ENCODE results near the gene UNC5C.
A peak's percentile ranks its signal among the peaks of the same experiment; 100 is the strongest.

UNC5C gene

DNA sequence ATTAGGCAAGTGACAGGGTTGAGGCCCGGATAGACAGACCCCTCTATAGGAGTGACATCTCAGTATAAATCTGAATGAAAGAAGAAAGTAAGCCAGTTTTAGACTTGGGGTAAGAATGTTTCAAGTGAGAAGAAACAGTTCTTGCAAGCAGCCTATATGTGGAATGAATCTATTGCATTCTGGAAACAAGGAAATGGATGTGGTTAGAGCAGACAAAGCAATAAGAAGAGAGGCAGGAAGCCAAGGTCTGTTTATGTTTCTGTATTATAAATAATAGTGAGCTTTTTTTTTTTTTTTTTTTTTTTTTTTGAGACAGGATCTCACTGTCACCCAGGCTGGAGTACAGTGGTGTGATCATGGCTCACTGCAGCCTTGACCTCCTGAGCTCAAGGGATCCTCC, 255.8 kb downstream of the UNC5C start:
- intact Hi-C loops (cut with DNase I): no loop called here
- DNase-seq: no peak

DNA sequence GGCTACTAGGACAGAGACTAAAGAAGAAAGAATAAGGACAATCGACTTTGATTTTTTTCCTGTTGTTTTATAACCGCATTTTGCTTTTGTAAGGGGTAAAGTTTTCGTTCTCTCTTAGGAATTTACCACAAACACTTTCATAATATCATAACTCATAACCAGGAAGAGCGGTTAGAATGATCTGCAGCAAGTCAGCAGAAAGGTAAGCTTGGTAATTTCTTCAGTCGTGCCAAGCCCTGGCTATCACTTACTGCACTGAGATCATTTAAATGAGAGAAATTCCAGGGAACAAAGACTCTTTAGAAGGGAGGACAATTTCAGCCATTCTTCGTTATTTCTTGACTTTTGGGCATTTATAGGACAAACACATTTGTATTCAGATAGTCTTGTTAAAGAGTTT, 258.1 kb downstream of the UNC5C start:
- DNase-seq: no peak
- intact Hi-C loops (cut with DNase I): no loop called here

DNA sequence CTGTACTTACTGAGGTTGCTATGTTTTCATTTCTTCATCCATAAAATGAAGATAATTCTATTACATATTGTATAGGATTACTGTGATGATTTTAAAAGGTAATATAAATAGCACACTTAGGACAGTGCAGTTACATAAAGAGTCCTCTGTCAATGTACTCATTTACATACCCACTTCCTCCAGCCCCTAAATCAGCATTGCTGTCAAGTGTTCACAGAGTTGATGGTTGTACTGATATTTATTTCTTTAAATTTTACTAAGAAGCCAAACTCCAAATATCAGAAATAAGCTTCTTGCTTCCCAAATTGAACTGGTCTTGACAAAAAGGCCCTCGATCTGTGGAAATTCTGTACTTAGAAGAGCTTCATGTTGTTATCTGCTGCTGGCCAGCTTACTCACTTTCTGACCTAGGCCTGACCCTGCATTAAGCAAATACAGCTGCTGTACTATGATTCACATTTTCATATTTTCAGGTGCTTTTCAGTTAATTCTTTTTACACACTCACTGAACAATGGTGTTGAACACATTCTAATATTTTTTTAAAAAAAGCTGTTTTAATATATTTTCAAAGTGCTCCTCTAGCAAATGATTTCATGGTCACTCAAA, 259.6 kb downstream of the UNC5C start:
- intact Hi-C loops (cut with DNase I): no loop called here
- no peak for DNase-seq

DNA sequence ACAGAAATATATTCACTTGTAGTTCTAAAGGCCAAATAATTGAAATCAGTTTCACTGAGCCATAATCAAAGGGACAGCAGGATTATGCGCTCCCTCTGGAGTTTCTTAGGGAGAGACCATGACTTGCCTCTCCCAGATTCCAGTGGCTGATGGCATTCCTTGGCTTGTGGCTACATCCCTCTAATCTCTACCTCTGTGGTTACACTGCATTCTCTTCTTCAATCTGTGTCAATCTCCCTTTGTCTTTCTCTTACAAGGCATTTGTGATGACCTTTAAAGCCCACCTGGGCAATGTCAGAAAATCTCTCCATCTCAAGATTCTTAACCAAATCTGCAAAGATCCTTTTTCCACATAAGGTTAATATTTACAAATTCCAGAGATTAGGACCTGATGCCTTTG, 260.2 kb downstream of the UNC5C start:
- DNase-seq: no peak
- intact Hi-C loops (cut with DNase I): no loop called here

DNA sequence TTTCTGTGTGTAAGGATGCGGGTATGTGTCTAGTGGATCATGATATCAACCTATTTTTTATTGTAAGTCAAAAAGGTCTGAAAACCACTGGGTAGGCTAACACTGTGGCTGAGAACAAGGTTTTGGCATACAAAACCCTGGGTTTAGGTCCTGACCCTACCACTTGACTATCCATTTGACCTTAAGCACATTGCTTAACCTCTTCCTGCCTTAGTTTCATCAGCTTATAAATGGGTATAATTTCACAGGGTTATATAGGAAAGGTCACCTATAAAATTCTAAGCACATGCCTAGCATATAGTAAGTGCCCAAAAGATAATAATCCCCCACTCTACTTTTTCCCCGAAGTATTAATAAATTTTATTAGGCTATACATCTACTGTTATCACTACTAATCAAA, 263.0 kb downstream of the UNC5C start:
- DNase-seq: no peak
- intact Hi-C loops (cut with DNase I): no loop called here

DNA sequence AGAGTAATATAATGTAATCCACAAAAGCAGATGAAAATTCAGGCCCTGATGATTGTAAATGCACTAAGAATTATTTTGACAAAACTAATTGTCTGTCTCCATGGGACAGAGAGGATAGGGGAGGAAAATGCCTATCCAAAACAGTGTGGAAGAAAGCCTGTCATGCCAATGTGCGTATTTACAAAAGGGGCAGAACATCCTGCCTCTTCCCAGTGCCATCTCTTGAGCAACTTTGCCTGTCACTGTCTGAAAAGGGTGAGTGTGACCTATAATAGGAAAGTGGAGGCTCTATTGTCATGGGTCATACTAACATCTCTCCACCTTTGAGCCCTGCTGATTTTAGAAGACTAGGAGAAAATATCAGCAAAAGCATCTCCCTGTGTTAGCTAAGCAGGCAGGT, 264.1 kb downstream of the UNC5C start:
- no peak for DNase-seq
- intact Hi-C loops (cut with DNase I): no loop called here

DNA sequence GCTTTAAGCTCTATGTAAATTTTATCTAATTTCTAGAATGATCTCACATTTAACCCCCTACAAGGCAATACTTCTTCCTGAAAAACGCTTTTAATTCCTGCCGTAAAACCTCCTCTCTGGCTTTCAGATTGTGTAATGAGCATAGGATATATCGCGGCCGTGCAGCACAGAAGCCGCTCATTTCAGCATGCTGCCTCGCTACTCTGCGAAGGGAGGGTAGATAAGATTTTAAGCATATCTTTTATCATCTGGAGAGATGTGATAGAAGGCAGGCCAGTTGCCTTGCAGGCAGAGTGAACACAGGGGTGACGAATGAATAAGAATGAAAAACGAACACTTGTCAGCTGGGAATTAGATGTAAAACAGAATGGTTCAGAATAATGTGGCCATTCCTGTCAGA, 265.5 kb downstream of the UNC5C start:
- peak in 1 of 10 donors; percentile 76 for DNase-seq
- intact Hi-C loops (cut with DNase I): no loop called here

DNA sequence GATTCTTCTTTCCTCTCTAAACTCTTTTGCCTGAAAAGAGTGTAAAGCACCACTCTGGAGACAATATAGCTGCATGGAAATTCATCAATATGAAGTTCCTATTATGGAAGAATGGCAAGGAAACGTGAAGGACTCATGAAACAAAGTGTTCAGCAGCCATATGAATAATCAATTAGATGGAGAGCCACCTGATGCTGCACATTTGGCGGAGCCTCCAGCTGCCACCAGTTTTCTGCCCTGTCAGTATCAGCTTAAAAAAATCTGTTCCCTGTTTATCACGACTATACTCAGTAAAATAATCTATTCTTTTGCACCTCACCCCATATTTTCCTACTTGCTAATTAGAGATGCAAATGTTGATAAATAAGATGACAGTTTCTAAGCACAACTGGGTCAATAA, 276.0 kb downstream of the UNC5C start:
- DNase-seq: no peak
- intact Hi-C loops (cut with DNase I): no loop called here

DNA sequence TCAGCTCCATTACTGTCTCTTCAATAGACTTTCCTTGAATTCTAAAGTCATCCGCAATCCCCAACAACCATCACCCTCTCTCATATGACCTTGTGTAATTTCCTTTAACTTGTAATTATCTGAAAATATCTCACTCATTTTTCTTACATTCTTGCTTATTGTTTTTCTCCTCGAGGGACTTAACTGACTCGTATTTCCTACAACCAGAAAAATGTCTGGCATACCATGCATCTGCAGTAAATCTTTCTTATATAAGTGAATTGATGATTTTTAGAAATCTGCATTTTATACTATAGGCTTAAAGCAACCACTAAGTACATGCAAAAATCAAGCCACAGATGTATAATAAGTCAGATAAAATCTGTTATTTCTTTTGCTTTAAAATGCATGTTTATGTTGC, 276.7 kb downstream of the UNC5C start:
- no peak for DNase-seq
- intact Hi-C loops (cut with DNase I): no loop called here

DNA sequence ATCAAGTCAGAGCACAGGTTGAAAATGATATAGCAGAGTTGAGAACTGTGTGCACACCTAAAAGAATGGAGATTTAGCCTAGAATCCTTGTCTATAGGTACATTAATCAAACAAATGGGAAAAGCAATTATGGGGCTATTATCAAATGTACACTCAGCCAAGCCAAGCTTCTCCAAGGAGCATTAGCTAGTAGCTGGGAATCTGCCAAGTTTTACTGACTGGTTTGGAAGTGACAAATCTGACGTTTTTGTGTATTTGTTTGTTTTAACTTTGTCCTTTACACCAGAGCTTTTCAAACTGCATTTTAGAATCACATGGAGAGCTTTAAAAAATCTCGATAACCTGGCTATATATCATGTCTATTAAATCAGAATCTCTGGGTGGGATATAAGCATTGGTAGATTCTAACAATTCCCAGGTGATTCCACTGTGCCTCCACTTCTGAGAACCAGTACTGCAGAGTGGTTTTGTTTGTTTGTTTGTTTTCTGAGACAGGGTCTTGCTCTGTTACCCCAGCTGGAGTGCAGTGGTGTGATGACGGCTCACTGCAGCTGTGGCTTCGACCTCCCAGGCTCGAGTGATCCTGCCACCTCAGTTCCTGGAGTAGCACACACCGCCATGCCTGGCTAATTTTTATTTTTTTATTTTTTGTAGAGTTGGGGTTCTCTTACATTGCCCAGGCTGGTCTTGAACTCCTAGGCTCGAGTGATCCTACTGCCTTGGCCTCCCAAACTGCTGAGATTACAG, 279.8 kb downstream of the UNC5C start:
- intact Hi-C loops (cut with DNase I): no loop called here
- DNase-seq: peak in 1 of 10 donors; percentile 30

DNA sequence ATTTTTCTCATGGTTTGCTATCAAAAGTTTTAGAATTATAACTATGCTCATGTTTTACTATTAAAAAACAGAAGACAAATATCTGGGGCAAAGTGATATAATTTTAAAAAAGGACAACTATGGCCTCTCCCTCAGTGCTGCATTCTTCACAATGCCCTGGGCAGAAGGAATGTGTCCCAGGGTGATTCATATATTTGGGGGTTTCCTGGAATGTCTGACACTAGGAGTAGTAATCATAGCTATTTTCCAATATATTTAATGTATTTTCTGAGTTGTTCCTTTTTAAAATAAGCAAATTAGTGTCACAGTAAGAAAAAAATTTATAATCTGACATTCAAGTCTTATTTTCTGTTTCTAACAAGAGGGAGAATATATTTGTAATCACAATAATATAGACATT, 281.7 kb downstream of the UNC5C start:
- intact Hi-C loops (cut with DNase I): no loop called here
- no peak for DNase-seq

DNA sequence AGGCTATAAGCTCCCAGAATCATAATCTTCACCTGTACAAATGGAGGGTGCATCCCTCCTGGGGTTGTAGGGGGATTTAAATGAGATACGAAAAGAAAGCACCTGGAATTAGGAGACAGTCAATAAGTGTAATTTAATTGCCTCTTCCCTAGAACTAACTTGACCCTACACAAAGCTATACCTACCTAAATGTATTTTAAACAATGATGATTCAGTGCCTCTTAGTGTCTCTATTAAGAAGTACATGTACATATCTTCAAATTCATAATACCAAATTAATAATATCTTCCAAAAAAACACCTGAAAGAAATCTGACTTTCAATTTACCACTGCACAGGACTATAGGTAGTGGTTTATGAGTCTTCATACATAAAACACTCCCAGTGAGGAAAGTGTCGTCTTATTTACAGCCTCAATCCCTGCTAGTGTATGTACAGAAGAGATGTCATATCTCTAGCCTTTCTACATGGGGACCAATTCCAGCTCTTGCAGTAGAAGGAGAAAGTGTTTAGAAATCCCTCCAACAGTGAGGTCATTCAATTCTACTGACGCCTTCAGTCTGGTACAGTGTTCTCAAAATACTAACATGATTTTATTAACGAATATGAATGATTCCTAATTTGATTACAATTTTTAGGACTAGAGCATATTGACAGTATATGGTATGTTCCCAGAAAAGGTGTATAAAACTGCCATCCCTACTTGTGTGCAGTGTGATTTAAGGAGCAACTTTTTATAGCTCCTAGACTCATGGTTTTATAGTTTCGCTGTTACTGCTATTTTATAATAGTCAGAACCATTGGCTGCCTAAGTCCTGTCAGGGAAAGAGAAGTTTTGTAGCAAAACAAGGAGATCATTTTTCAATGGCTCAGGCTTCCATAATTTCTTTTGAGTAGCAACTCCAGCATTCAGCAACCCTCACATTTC, 282.7 kb downstream of the UNC5C start:
- no peak for DNase-seq

DNA sequence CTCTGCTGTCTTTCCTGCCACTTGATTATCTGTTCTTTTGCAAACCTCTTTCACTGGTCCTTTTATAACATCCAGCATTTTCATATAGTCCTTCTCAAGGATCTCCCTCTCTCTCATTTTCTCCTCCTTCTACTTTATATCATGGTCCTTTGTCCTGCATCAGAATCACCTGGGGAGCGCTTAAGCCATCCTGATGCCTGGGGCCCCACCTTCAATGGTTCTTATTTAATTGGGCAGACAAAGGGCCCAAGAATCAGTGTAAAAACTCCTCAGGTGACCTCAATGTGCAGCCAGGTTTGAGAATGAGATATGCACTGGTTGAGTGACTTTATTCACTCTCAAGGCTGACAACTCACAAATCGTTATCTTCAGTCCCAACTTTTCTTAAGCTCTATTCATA, 283.9 kb downstream of the UNC5C start:
- DNase-seq: no peak
- intact Hi-C loops (cut with DNase I): no loop called here

More for the DNA sequence above, 282.7 kb downstream of the UNC5C start:
- intact Hi-C loops (cut with DNase I): no loop called here

DNA sequence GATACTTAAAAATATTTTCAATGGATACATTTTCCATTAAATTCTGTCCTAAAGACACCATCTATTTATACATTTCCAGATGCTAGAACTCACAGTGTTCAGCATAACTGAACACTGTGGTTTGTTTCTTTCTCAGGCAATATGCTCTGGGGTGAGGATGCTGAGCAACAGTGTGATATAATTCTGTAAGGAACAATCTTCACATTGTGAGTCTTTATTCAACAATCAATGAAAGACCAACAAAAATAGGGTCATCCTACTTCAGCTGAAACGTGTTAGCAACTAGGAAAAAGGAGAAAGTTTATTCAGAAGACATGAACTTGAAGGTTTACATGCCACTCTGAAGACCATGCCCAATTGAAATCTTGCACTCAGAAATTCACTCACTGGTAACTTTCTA, 284.8 kb downstream of the UNC5C start:
- intact Hi-C loops (cut with DNase I): no loop called here
- no peak for DNase-seq

DNA sequence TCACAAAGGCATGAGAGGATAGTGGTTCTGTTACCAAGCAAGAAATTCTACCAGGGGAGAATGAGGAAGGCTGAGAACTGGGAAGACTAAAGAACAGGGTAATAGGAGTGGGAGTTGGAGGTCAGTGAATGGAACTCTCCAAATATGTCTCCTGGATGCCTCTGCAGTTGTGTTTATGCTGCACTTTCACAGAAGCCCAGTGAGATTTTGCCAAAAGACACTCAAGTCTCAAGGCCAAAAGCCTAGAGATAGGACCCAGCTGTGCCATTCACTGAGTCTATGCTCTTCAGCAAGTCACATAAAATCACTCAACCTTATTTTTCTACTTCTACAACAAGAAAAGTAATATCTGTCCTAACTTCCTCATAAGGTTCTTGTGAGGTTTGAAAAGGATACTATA, 285.4 kb downstream of the UNC5C start:
- intact Hi-C loops (cut with DNase I): no loop called here
- DNase-seq: no peak

DNA sequence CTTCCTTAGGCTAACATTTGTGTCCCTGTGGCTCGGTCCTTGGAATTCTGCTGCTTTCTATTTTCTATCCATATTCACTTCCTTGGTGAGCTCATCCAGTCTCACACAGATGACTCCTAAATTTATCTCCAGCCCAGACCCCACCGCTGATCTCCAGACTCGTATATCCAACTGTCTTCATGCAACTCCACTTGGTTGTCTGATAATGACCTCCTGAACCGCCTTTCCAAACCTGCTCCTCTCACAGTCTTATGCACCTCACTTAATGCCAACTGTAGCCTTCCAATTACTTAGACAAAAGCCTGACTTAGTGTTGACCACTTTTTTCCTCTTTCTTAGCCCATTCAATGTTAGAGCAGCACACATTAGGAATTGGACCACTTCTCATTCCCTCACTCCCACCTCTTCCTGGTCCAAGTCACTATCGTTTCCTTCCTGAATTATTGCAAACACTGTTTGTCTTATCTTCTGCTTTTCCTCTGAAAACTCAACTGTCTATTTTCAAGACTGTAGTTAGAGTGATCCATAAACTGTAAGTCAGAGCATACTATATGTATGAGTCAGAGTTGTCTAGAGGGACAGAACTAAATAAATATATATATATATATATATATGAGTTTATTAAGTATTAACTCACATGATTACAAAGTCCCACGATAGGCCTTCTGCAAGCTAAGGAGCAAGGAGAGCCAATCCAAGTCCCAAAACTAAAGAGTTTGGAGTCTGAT, 292.5 kb downstream of the UNC5C start:
- intact Hi-C loops (cut with DNase I): no loop called here
- no peak for DNase-seq

DNA sequence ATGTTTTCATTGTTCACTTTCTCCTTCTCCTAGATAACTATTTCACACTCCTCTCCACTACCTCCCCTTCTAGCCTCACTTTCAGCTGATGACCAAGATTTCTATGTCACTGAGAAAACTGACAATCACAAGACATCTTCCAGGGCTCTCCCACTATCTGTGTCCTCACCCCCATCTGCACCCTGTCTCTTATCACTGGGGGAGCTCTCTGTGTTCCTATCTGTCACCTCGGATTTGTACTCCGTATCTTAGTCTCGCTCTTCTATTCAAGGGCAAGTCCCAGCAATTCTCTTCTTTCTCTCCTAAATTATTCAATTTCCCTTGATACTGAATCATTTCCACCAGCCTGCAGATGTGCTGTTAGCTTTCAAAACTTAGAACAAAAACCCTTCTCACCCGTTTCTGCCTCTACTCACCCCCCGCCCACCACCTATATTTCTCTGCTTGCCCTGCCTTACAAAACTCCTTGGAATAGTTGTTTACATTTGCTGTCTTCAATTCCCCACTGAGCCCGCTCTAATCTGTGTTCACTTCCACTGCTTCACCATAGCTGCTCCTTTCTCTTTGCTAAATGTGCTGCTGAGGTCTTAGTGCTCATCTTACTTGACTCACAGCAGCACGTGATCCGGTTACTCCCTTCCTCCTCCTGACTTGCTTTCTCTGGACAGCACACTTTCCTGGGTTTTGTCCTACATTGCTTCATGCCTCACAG, 293.2 kb downstream of the UNC5C start:
- intact Hi-C loops (cut with DNase I): no loop called here
- DNase-seq: peak in 1 of 10 donors; percentile 62

DNA sequence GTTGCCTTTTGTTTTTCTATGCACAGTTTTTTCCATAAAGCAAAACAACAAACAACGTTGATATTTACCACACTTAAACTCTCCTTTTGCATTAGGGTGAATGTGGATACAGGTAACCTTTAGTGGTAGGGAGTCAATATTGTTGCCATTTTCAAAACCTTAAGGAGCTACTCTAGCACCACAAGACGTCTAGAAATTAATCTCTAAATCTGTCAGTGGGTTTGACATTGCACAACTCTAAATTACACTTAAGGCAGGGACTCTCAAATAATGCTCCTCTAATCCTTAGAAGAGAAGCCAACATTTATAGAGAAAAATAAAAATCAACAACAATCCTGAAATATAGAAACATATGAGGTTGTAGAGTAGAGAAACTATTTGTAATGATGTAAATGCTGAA, 297.2 kb downstream of the UNC5C start:
- intact Hi-C loops (cut with DNase I): no loop called here

DNA sequence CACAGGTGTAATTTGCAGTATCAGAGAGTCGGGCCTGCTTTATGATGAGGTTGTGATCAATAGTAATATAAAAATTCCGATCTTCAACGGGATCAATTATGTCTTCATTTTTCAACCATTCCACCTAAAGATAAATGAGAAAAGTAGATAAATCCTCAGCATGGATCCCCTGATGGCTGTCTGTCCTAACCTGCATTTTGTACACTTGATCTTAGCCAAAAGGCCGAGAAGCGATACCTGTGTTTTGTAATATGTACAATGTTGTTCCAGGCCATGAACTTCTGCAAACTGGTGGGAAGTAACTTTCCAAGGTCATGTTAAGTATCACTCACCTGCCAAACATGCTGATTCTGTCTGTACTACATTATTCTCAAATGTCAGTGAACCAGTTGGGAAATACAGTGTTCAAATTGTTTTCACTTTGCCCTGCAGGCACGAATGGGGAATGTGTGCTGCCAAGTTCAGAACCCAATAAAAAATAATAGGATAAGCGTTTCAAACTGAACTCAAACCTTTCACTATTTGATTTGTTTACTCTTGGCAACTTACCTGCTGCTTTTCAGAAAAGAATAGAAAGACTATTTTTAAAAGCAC, 298.1 kb downstream of the UNC5C start:
- intact Hi-C loops (cut with DNase I): no loop called here
- no peak for DNase-seq

More for the DNA sequence above, 297.2 kb downstream of the UNC5C start:
- DNase-seq: no peak

Measured in posterior cingulate gyrus (tissue), 11 donors.